Loucy (cell line): ENCODE data around the gene PPP2R5E.

ENCODE experiments used
- H2AFZ ChIP-seq: fragments of 200-600 bp; sonication (generic); 2 replicates; pipeline ENCODE4 v1.6.0; 2016; ENCODE audit warnings: antibody characterized with exemption, mild to moderate bottlenecking, low read length, moderate library complexity
- H3F3A ChIP-seq: fragments of 200-600 bp; 2 replicates; pipeline ENCODE4 v1.6.0; 2016; ENCODE audit warnings: antibody characterized with exemption, low read depth, mild to moderate bottlenecking
- H3K27me3 ChIP-seq: fragments of 200-600 bp; sonication (generic); 2 replicates; pipeline ENCODE4 v1.6.1; 2014; ENCODE audit warnings: low read length, mild to moderate bottlenecking; ENCODE audit not compliant: insufficient read depth, poor library complexity, severe bottlenecking
- H3K36me3 ChIP-seq: fragments of 200-600 bp; sonication (generic); 2 replicates; pipeline ENCODE4 v1.6.1; 2016; ENCODE audit warnings: low read length; ENCODE audit not compliant: insufficient read depth
- H3K4me1 ChIP-seq: fragments of 200-600 bp; sonication (generic); 2 replicates; pipeline ENCODE4 v1.5.1; 2014; ENCODE audit warnings: low read length, mild to moderate bottlenecking; ENCODE audit not compliant: insufficient read depth, poor library complexity, severe bottlenecking
- H3K4me2 ChIP-seq: fragments of 200-600 bp; sonication (generic); 2 replicates; pipeline ENCODE4 v1.6.0; 2014; ENCODE audit warnings: antibody characterized with exemption, low read length, low read depth, mild to moderate bottlenecking; ENCODE audit not compliant: poor library complexity, severe bottlenecking
- H3K4me3 ChIP-seq: fragments of 200-600 bp; sonication (generic); 2 replicates; pipeline ENCODE4 v1.5.1; 2014; ENCODE audit warnings: low read length, mild to moderate bottlenecking, mixed read lengths; ENCODE audit not compliant: poor library complexity, severe bottlenecking
- H3K79me2 ChIP-seq: fragments of 200-600 bp; sonication (generic); 2 replicates; pipeline ENCODE4 v1.6.1; 2014; ENCODE audit warnings: low read length; ENCODE audit not compliant: insufficient read depth
- H3K9ac ChIP-seq: fragments of 200-600 bp; sonication (generic); 2 replicates; pipeline ENCODE4 v1.6.0; 2014; ENCODE audit warnings: mild to moderate bottlenecking, low read depth, low read length, moderate library complexity; ENCODE audit not compliant: poor library complexity, severe bottlenecking
- H3K9me2 ChIP-seq: fragments of 200-600 bp; sonication (generic); replicated peaks from 2 replicates; pipeline ENCODE4 v1.6.1; 2016; ENCODE audit warnings: low read depth, low read length, mixed read lengths
- H3K9me3 ChIP-seq: fragments of 200-600 bp; sonication (generic); 2 replicates; pipeline ENCODE4 v1.6.1; 2014; ENCODE audit warnings: mild to moderate bottlenecking, antibody characterized with exemption, low read length, low read depth; ENCODE audit not compliant: insufficient read depth
- H4K20me1 ChIP-seq: fragments of 200-600 bp; sonication (generic); 2 replicates; pipeline ENCODE4 v1.6.0; 2014; ENCODE audit warnings: antibody characterized with exemption, low read length, mild to moderate bottlenecking; ENCODE audit not compliant: insufficient read depth, poor library complexity, severe bottlenecking
- EZH2phosphoT487 ChIP-seq: fragments of 200-600 bp; IDR thresholded peaks from 2 replicates; pipeline ENCODE4 v1.6.1; 2018; ENCODE audit warnings: antibody characterized with exemption, mild to moderate bottlenecking, moderate library complexity, borderline replicate concordance
- TF ChIP-seq, protein P1 (sequence below): fragments of 200-600 bp; sonication (generic); conservative IDR thresholded peaks from 2 replicates; pipeline ENCODE4 v1.5.1; 2014; ENCODE audit warnings: mild to moderate bottlenecking, antibody characterized with exemption, low read length

Gene PPP2R5E

DNA sequence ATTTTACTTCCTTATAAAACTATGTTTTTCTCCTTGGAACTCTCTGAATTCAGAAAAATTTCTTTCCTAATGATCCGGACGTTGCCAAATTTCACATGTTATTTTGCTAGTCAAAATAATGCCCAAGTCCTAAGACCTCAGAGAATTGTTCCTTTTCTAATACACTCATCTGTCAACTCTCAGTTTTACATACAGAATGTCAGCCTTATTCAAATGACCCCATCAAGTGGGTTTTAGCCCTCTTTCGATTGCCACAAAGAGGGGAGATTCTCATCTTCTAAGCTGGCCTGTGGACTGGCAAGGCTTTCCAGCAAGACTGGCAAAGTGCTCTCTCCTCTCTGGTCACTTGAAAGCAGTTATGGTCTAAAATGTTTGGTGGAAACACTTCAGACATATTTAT is 125.2 kb downstream of the PPP2R5E start:
- Histone ChIP-seq H3K9me3 (no peaks in the 10 kb centered on the region), H2AFZ (no peak overlapping the region), H3K4me2 (no peak overlapping the region), H3K27me3 (no peaks in the 10 kb centered on the region), H3K9me2 (no peaks in the 10 kb centered on the region), H3F3A (no peaks in the 10 kb centered on the region), H3K4me1 (no peaks in the 10 kb centered on the region), H3K79me2 (peaks cover 4% of the 10 kb centered on the region; the same call in 1 of the 2 replicates), H3K36me3 (peaks cover 60% of the 10 kb centered on the region), H3K9ac (no peak overlapping the region), H4K20me1 (no peaks in the 10 kb centered on the region), H3K4me3 (no peak overlapping the region)
- TF ChIP-seq, protein P1, sequence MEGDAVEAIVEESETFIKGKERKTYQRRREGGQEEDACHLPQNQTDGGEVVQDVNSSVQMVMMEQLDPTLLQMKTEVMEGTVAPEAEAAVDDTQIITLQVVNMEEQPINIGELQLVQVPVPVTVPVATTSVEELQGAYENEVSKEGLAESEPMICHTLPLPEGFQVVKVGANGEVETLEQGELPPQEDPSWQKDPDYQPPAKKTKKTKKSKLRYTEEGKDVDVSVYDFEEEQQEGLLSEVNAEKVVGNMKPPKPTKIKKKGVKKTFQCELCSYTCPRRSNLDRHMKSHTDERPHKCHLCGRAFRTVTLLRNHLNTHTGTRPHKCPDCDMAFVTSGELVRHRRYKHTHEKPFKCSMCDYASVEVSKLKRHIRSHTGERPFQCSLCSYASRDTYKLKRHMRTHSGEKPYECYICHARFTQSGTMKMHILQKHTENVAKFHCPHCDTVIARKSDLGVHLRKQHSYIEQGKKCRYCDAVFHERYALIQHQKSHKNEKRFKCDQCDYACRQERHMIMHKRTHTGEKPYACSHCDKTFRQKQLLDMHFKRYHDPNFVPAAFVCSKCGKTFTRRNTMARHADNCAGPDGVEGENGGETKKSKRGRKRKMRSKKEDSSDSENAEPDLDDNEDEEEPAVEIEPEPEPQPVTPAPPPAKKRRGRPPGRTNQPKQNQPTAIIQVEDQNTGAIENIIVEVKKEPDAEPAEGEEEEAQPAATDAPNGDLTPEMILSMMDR, result no peak
- no peak for TF ChIP-seq EZH2phosphoT487

GRCh38 chr14:63413009-63413408 is 130.2 kb downstream of the PPP2R5E start:
- H2AFZ ChIP-seq, result no peak overlapping the region
- peaks cover 68% of the 10 kb centered on the region for H3K36me3 ChIP-seq
- H3K79me2 ChIP-seq, result no peaks in the 10 kb centered on the region
- no peaks in the 10 kb centered on the region for H3K4me1 ChIP-seq
- H3K9me3 ChIP-seq, result no peaks in the 10 kb centered on the region
- H3K9me2 ChIP-seq, result no peaks in the 10 kb centered on the region
- H4K20me1 ChIP-seq, result peaks cover 4% of the 10 kb centered on the region
- H3K27me3 ChIP-seq, result no peaks in the 10 kb centered on the region
- no peaks in the 10 kb centered on the region for H3F3A ChIP-seq
- H3K4me3 ChIP-seq, result no peak overlapping the region
- no peak overlapping the region for H3K4me2 ChIP-seq
- TF ChIP-seq, protein P1, result no peak
- no peak for TF ChIP-seq EZH2phosphoT487
- no peak overlapping the region for H3K9ac ChIP-seq

DNA sequence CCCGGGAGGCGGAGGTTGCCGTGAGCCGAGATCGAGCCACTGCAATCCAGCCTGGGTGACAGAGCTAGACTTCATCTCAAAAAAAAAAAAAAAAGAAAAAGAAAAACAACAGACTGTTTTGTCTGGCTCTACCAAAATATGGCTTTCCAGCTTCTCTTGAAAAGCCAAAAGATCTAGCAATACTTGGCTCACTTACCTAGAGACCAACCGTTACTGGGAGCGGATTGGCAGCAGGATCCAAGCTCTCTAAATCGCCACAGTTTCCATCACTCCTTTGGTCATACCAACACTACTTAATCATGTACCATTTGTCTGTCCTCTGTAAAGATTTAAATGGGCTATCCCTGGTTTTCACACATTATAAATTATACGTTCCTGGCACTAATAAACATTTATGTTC is 136.8 kb downstream of the PPP2R5E start:
- Histone ChIP-seq H3K4me1 (peaks cover 27% of the 10 kb centered on the region), H3K9me2 (no peaks in the 10 kb centered on the region), H2AFZ (no peak overlapping the region), H3K79me2 (peaks cover 34% of the 10 kb centered on the region), H3K4me2 (no peak overlapping the region), H3K36me3 (peaks cover 37% of the 10 kb centered on the region), H3F3A (no peaks in the 10 kb centered on the region), H3K27me3 (no peaks in the 10 kb centered on the region), H3K9me3 (no peaks in the 10 kb centered on the region), H3K9ac (no peak overlapping the region), H3K4me3 (no peak overlapping the region), H4K20me1 (peaks cover 10% of the 10 kb centered on the region)
- no peak for TF ChIP-seq EZH2phosphoT487
- TF ChIP-seq, protein P1, result no peak
